ENCODE data around the gene CCDC60. TPM values are rescaled to one million over a fixed set of nuclear protein-coding genes. Genes with fewer than 3 reads are reported as not detected.

The CCDC60 gene
- total RNA-seq, 1 donor from 2014 or later, result not detected

GRCh38 chr12:119578112-119578511 is 243.6 kb downstream of the CCDC60 start:
- H3K27ac Mint-ChIP-seq, result no peak overlapping the region
- no peaks in the 10 kb centered on the region for H3K36me3 Mint-ChIP-seq (ENCODE audit: low read depth)
- H3K4me3 Mint-ChIP-seq, result no peak overlapping the region
- H3K4me1 Mint-ChIP-seq, result no peaks in the 10 kb centered on the region
- intact Hi-C loops (cut with micrococcal nuclease), result no loop called here
- no peaks in the 10 kb centered on the region for H3K9me3 Mint-ChIP-seq
- no peak for DNase-seq
- no peaks in the 10 kb centered on the region for H3K27me3 Mint-ChIP-seq

- no peaks in the 10 kb centered on the region for H3K4me1 Mint-ChIP-seq
- H3K27ac Mint-ChIP-seq, result no peak overlapping the region
- H3K36me3 Mint-ChIP-seq (ENCODE audit: low read depth), result no peaks in the 10 kb centered on the region
- peaks cover 40% of the 10 kb centered on the region for H3K27me3 Mint-ChIP-seq
- intact Hi-C loops (cut with micrococcal nuclease), result no loop called here
- DNase-seq, result no peak
- H3K4me3 Mint-ChIP-seq, result no peak overlapping the region
- no peaks in the 10 kb centered on the region for H3K9me3 Mint-ChIP-seq
Observed at GRCh38 chr12:119589097-119589496, 254.6 kb downstream of the CCDC60 start.

- H3K36me3 Mint-ChIP-seq (ENCODE audit: low read depth), result no peaks in the 10 kb centered on the region
- intact Hi-C loops (cut with micrococcal nuclease), result no loop called here
- no peak overlapping the region for H3K27ac Mint-ChIP-seq
- H3K4me3 Mint-ChIP-seq, result no peak overlapping the region
- no peaks in the 10 kb centered on the region for H3K9me3 Mint-ChIP-seq
- DNase-seq, result no peak
- no peaks in the 10 kb centered on the region for H3K4me1 Mint-ChIP-seq
- H3K27me3 Mint-ChIP-seq, result peaks cover 45% of the 10 kb centered on the region
Observed at GRCh38 chr12:119589634-119590033, 255.1 kb downstream of the CCDC60 start.

Other genes with a start within 250 kb of the CCDC60 start
- gene HSPB8, start 155.8 kb upstream of the CCDC60 start, total RNA-seq, result not detected in 2 replicates

Data from activated CD4-positive, alpha-beta T cell treated with anti-CD3 and anti-CD28 coated beads, Interleukin-2, amount 10 ng/mL, durations not matched to agents 24 days and 14 days (primary cell).